Neural progenitor cell (in vitro differentiated cells): Measurements from ENCODE around the gene RARG. TPM values are rescaled to one million over a fixed set of nuclear protein-coding genes. Genes with fewer than 3 reads are reported as not detected.
A peak's percentile ranks its signal among the peaks of the same experiment; 100 is the strongest.

Experiments
- DNase-seq: peaks from one replicate; pipeline ENCODE4 v3.0.0-alpha.2; 2016; ENCODE audit warnings: low spot score
- H2AFZ ChIP-seq: fragments of 200-600 bp; sonication (generic); replicated peaks from 2 replicates; pipeline ENCODE4 v1.6.1; 2016; ENCODE audit warnings: antibody characterized with exemption
- H3F3A ChIP-seq: fragments of 200-600 bp; sonication (generic); 2 replicates; pipeline ENCODE4 v1.6.1; 2016; ENCODE audit warnings: antibody characterized with exemption, low read depth
- H3K27ac ChIP-seq: fragments of 200-600 bp; sonication (generic); 2 replicates; pipeline ENCODE4 v1.5.1; 2016; ENCODE audit warnings: mild to moderate bottlenecking
- H3K27me3 ChIP-seq: fragments of 200-600 bp; sonication (generic); 2 replicates; pipeline ENCODE4 v1.6.1; 2016; ENCODE audit warnings: mild to moderate bottlenecking, moderate library complexity
- H3K36me3 ChIP-seq: fragments of 200-600 bp; sonication (generic); 2 replicates; pipeline ENCODE4 v1.5.1; 2016
- H3K4me1 ChIP-seq: fragments of 200-600 bp; sonication (generic); 2 replicates; pipeline ENCODE4 v1.6.1; 2016; ENCODE audit warnings: mixed run types
- H3K4me2 ChIP-seq: fragments of 200-600 bp; sonication (generic); 2 replicates; pipeline ENCODE4 v1.6.1; 2016
- H3K4me3 ChIP-seq: fragments of 200-600 bp; sonication (generic); 2 replicates; pipeline ENCODE4 v1.5.1; 2016
- H3K79me2 ChIP-seq: fragments of 200-600 bp; sonication (generic); 2 replicates; pipeline ENCODE4 v1.6.1; 2016; ENCODE audit warnings: low read depth
- H3K9ac ChIP-seq: fragments of 200-600 bp; sonication (generic); 2 replicates; pipeline ENCODE4 v1.6.1; 2016
- H3K9me3 ChIP-seq: fragments of 200-600 bp; sonication (generic); 2 replicates; pipeline ENCODE4 v1.5.1; 2016; ENCODE audit warnings: low read depth
- H4K20me1 ChIP-seq: fragments of 200-600 bp; sonication (generic); 2 replicates; pipeline ENCODE4 v1.6.1; 2016; ENCODE audit warnings: low read depth
- H3K27ac Mint-ChIP-seq: 3 replicates; pipeline ENCODE4 v1.8.0; 2021; ENCODE audit warnings: mixed read lengths
- H3K27me3 Mint-ChIP-seq: 2 replicates; pipeline ENCODE4 v1.8.0; 2022; ENCODE audit warnings: low read depth, mild to moderate bottlenecking, inconsistent platforms, moderate library complexity, mixed read lengths; ENCODE audit not compliant: insufficient read depth
- H3K36me3 Mint-ChIP-seq: 3 replicates; pipeline ENCODE4 v1.8.0; 2021; ENCODE audit warnings: mixed read lengths
- H3K4me1 Mint-ChIP-seq: 3 replicates; pipeline ENCODE4 v1.8.0; 2021; ENCODE audit warnings: mixed read lengths
- H3K4me3 Mint-ChIP-seq: 3 replicates; pipeline ENCODE4 v1.8.0; 2021; ENCODE audit warnings: mild to moderate bottlenecking, moderate library complexity, mixed read lengths
- H3K9me3 Mint-ChIP-seq: 3 replicates; pipeline ENCODE4 v1.8.0; 2020; ENCODE audit warnings: mixed read lengths
- CTCF ChIP-seq: fragments of 200-600 bp; sonication (generic); IDR thresholded peaks from 2 replicates; pipeline ENCODE4 v1.5.1; 2017; ENCODE audit warnings: antibody characterized with exemption, mild to moderate bottlenecking
- EZH2 ChIP-seq: fragments of 200-600 bp; sonication (generic); IDR thresholded peaks from 2 replicates; pipeline ENCODE4 v1.6.1; 2017; ENCODE audit warnings: antibody characterized with exemption, mild to moderate bottlenecking, moderate library complexity
- EZH2phosphoT487 ChIP-seq: fragments of 200-600 bp; sonication (generic); IDR thresholded peaks from 2 replicates; pipeline ENCODE4 v1.6.1; 2017; ENCODE audit warnings: antibody characterized with exemption
- total RNA-seq: library from RNA; depleted of rRNA; stranded (reverse); fragments of >200 nt; gene quantifications from 2 replicates; pipeline ENCODE4 v1.2.3, GENCODE V29; 2015; ENCODE audit warnings: low replicate concordance

The RARG gene
- total RNA-seq, 1 donor from 2014 or later = 17.0 TPM

GRCh38 chr12:53219956-53220693 lies 11.9 kb downstream of the RARG start:
- Histone ChIP-seq H3K27me3 (peaks cover 16% of the 10 kb centered on the region), H3K4me1 (peaks cover 68% of the 10 kb centered on the region), H3K36me3 (no peaks in the 10 kb centered on the region), H3K9me3 (no peaks in the 10 kb centered on the region), H3F3A (peaks cover 82% of the 10 kb centered on the region), H3K27ac (no peak overlapping the region), H3K79me2 (peaks cover 41% of the 10 kb centered on the region), H3K9ac (no peak overlapping the region), H3K4me3 (peak overlapping the region; percentile 51), H2AFZ (peak overlapping the region; percentile 3), H4K20me1 (peaks cover 4% of the 10 kb centered on the region), H3K4me2 (peak overlapping the region; percentile 77)
- H3K4me1 Mint-ChIP-seq = peaks cover 60% of the 10 kb centered on the region
- H3K27me3 Mint-ChIP-seq = peaks cover 36% of the 10 kb centered on the region
- TF ChIP-seq CTCF (no peak), EZH2 (peak; percentile 4)
- no peak overlapping the region for H3K27ac Mint-ChIP-seq
- DNase-seq = peak; percentile 80
- H3K4me3 Mint-ChIP-seq = peak overlapping the region; percentile 91
- H3K36me3 Mint-ChIP-seq = no peaks in the 10 kb centered on the region
- H3K9me3 Mint-ChIP-seq = no peaks in the 10 kb centered on the region

GRCh38 chr12:53219292-53219955 lies 12.6 kb downstream of the RARG start:
- Mint-ChIP-seq H3K4me1 (peaks cover 55% of the 10 kb centered on the region), H3K36me3 (no peaks in the 10 kb centered on the region), H3K9me3 (no peaks in the 10 kb centered on the region), H3K27me3 (peaks cover 36% of the 10 kb centered on the region), H3K27ac (no peak overlapping the region), H3K4me3 (peak overlapping the region; percentile 91)
- no peak overlapping the region for H3K27ac ChIP-seq
- peaks cover 75% of the 10 kb centered on the region for H3F3A ChIP-seq
- H3K9me3 ChIP-seq = no peaks in the 10 kb centered on the region
- peak; percentile 54 for TF ChIP-seq EZH2
- TF ChIP-seq EZH2phosphoT487 = no peak
- H3K4me3 ChIP-seq = peak overlapping the region; percentile 51
- H3K36me3 ChIP-seq = no peaks in the 10 kb centered on the region
- H3K9ac ChIP-seq = no peak overlapping the region
- no peak for DNase-seq
- H2AFZ ChIP-seq = peak overlapping the region; percentile 3
- peaks cover 41% of the 10 kb centered on the region for H3K79me2 ChIP-seq
- H4K20me1 ChIP-seq = peaks cover 4% of the 10 kb centered on the region
- peaks cover 16% of the 10 kb centered on the region for H3K27me3 ChIP-seq
- H3K4me1 ChIP-seq = peaks cover 60% of the 10 kb centered on the region
- peak overlapping the region; percentile 77 for H3K4me2 ChIP-seq

GRCh38 chr12:53218551-53219291 lies 13.3 kb downstream of the RARG start:
- Mint-ChIP-seq H3K27me3 (peaks cover 36% of the 10 kb centered on the region), H3K9me3 (no peaks in the 10 kb centered on the region), H3K4me3 (peak overlapping the region; percentile 91), H3K27ac (no peak overlapping the region), H3K4me1 (peaks cover 54% of the 10 kb centered on the region), H3K36me3 (no peaks in the 10 kb centered on the region)
- Histone ChIP-seq H3K4me3 (peak overlapping the region; percentile 51), H3K9ac (no peak overlapping the region), H2AFZ (no peak overlapping the region), H3F3A (peaks cover 68% of the 10 kb centered on the region), H3K27me3 (peaks cover 16% of the 10 kb centered on the region), H3K79me2 (peaks cover 41% of the 10 kb centered on the region), H3K36me3 (no peaks in the 10 kb centered on the region), H4K20me1 (peaks cover 4% of the 10 kb centered on the region), H3K4me2 (peak overlapping the region; percentile 77), H3K4me1 (peaks cover 53% of the 10 kb centered on the region), H3K9me3 (no peaks in the 10 kb centered on the region), H3K27ac (no peak overlapping the region)
- DNase-seq = no peak
- TF ChIP-seq EZH2phosphoT487 (no peak), CTCF (no peak), EZH2 (no peak)
